HCT116 (cell line): ENCODE results near the gene SNX20.

ENCODE experiments used
- EGR1 ChIP-seq: IDR thresholded peaks from 2 replicates; pipeline ENCODE4 v1.6.1; 2012; ENCODE audit warnings: low read depth
- EZH2phosphoT487 ChIP-seq: fragments of 200-600 bp; IDR thresholded peaks from 2 replicates; pipeline ENCODE4 v1.6.1; 2018; ENCODE audit warnings: antibody characterized with exemption, borderline replicate concordance
- POLR2A ChIP-seq: IDR thresholded peaks from 2 replicates; pipeline ENCODE4 v1.7.0; 2011; ENCODE audit warnings: borderline replicate concordance; ENCODE audit not compliant: insufficient read depth, insufficient read length; ENCODE audit errors: extremely low read depth
- POLR2AphosphoS5 ChIP-seq: IDR thresholded peaks from 2 replicates; pipeline ENCODE4 v1.6.1; 2011; ENCODE audit warnings: mild to moderate bottlenecking, low read depth, low read length, moderate library complexity
- SIN3A ChIP-seq: IDR thresholded peaks from 2 replicates; pipeline ENCODE4 v1.6.1; 2012; ENCODE audit warnings: low read depth
- SRF ChIP-seq: IDR thresholded peaks from 2 replicates; pipeline ENCODE4 v1.6.1; 2012; ENCODE audit warnings: low read depth
- ZNF274 ChIP-seq: fragments of 200-500 bp; sonication (Bioruptor generic); IDR thresholded peaks from 2 replicates; pipeline ENCODE4 v1.6.1; 2014; ENCODE audit warnings: mild to moderate bottlenecking, low read depth, low read length, inconsistent platforms
- TF ChIP-seq, protein P1 (sequence below), 3 experiments: fragments of 200-600 bp in 1 of 3; sonication (generic) in 1 of 3; IDR thresholded peaks in 2 of 3; conservative IDR thresholded peaks in 1 of 3; 2 replicates each; pipeline ENCODE4 v1.5.1; 2012 to 2017; ENCODE audit warnings: low read depth in 2 of 3, low read length in 2 of 3, antibody characterized with exemption in 1 of 3, borderline replicate concordance in 1 of 3, control low read depth in 1 of 3, mild to moderate bottlenecking in 1 of 3, mixed read lengths in 1 of 3, mixed run types in 1 of 3, moderate library complexity in 1 of 3; ENCODE audit not compliant: insufficient read depth in 1 of 3

DNA sequence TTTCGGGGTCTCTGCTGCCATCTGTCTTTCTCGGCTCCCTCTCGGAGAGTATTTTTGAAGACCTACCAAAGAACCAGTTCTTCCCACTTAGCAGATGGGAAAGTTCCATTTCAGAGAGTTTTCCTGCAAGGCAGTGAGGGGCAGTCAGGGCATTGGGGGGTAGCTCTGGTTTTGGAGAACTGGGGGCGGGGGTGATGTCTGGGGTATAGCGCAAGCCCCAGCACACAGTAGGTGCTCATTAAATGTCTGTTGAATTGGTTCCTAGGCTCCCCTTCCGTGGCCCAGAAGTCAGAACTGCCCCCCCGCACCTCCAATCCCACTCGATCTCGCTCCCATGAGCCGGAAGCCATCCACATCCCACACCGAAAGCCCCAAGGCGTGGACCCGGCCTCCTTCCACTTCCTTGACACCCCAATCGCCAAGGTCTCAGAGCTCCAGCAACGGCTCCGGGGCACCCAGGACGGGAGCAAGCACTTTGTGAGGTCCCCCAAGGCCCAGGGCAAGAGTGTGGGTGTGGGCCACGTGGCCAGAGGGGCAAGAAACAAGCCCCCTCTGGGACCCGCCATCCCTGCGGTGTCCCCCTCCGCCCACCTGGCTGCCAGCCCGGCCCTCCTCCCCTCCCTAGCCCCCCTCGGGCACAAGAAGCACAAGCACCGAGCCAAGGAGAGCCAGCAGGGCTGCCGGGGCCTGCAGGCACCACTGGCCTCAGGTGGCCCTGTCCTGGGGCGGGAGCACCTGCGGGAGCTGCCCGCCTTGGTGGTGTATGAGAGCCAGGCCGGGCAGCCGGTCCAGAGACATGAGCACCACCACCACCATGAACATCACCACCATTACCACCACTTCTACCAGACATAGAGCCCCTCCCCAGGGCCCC, 47.9 kb downstream of the SNX20 start:
- TF ChIP-seq, protein P1, sequence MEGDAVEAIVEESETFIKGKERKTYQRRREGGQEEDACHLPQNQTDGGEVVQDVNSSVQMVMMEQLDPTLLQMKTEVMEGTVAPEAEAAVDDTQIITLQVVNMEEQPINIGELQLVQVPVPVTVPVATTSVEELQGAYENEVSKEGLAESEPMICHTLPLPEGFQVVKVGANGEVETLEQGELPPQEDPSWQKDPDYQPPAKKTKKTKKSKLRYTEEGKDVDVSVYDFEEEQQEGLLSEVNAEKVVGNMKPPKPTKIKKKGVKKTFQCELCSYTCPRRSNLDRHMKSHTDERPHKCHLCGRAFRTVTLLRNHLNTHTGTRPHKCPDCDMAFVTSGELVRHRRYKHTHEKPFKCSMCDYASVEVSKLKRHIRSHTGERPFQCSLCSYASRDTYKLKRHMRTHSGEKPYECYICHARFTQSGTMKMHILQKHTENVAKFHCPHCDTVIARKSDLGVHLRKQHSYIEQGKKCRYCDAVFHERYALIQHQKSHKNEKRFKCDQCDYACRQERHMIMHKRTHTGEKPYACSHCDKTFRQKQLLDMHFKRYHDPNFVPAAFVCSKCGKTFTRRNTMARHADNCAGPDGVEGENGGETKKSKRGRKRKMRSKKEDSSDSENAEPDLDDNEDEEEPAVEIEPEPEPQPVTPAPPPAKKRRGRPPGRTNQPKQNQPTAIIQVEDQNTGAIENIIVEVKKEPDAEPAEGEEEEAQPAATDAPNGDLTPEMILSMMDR (IDR thresholded peaks at IDR 0.05 in 2 of 3, conservative IDR thresholded peaks at IDR 0.05 in 1 of 3; ENCODE audit: borderline replicate concordance in 1 of 3, insufficient read depth in 1 of 3, low read depth in 2 of 3, low read length in 2 of 3): no peak
- no peak for TF ChIP-seq EGR1
- no peak for TF ChIP-seq POLR2A
- TF ChIP-seq POLR2AphosphoS5: no peak
- no peak for TF ChIP-seq EZH2phosphoT487
- no peak for TF ChIP-seq ZNF274
- TF ChIP-seq SRF: no peak
- no peak for TF ChIP-seq SIN3A
